ENCODE results near the gene GTF2IRD1. TPM values are rescaled to one million over a fixed set of nuclear protein-coding genes. Genes with fewer than 3 reads are reported as not detected.

GTF2IRD1 gene
- total and polyA plus RNA-seq, 2 of the 4 experiments (the other 2 are of a cell fraction), result 4.1 to 21.9 TPM

- Histone ChIP-seq H3K18ac (ENCODE audit: low read depth, low read length) (no peak overlapping the region), H4K20me1 (ENCODE audit: insufficient read depth, low read length) (no peaks in the 10 kb centered on the region), H3K23ac (ENCODE audit: low read depth, low read length) (no peak overlapping the region), H2BK120ac (ENCODE audit: low read depth, low read length) (no peak overlapping the region), H3K36me3 (ENCODE audit: control insufficient read depth, insufficient read depth, low read length) (peaks cover 15% of the 10 kb centered on the region), H4K8ac (ENCODE audit: low read depth in 2 of 2, low read length in 2 of 2) (no peak overlapping the region), H2BK5ac (ENCODE audit: low read depth, low read length, poor library complexity, severe bottlenecking) (no peak overlapping the region), H3K27ac (ENCODE audit: insufficient read depth, low read length) (no peak overlapping the region), H2BK20ac (ENCODE audit: low read depth, low read length) (no peak overlapping the region), H3K4me2 (ENCODE audit: low read depth, low read length) (no peak overlapping the region), H3K4me1 (ENCODE audit: control insufficient read depth, insufficient read depth, low read length) (no peaks in the 10 kb centered on the region), H4K91ac (ENCODE audit: insufficient read depth, low read depth, low read length) (no peak overlapping the region), H3K4ac (ENCODE audit: low read depth, low read length) (no peak overlapping the region), H3K56ac (ENCODE audit: extremely low read depth, insufficient read depth, low read length) (no peak overlapping the region), H3K9ac (ENCODE audit: low read depth, low read length) (no peak overlapping the region), H2AK5ac (ENCODE audit: low read depth, low read length) (no peak overlapping the region), H3K79me1 (ENCODE audit: low read depth in 1 of 2, low read length in 2 of 2) (peaks cover 0 to 5% of the 10 kb centered on the region in 2 experiments; a peak in 1 of 4 replicates), H2AFZ (replicated peaks; ENCODE audit: low read length, poor library complexity) (no peak overlapping the region), H3K27me3 (ENCODE audit: control insufficient read depth, insufficient read depth, low read length) (no peaks in the 10 kb centered on the region), H3K14ac (replicated peaks; ENCODE audit: low read depth, low read length) (no peak overlapping the region), H2AK9ac (replicated peaks; ENCODE audit: low read depth, low read length, poor library complexity) (no peak overlapping the region), H4K5ac (ENCODE audit: low read depth, low read length) (no peak overlapping the region), H3K9me1 (ENCODE audit: insufficient read depth, low read length) (no peaks in the 10 kb centered on the region; the same call in 1 of the 2 replicates), H3K9me3 (ENCODE audit: control insufficient read depth, insufficient read depth, low read length) (no peaks in the 10 kb centered on the region), H2BK15ac (ENCODE audit: low read depth, low read length) (no peak overlapping the region), H3K4me3 (ENCODE audit: insufficient read depth, low read depth, low read length) (no peak overlapping the region)
- WGBS, 2 experiments (ENCODE audit: extremely low coverage in 2 of 2, insufficient read length in 1 of 2), result 95% methylated on average over 3 of the region's 8 CpGs; no CpG with 5 or more reads in 1 of the 2 experiments
- DNase-seq (no peak), ATAC-seq (ENCODE audit: low read depth) (no peak)
- POLR2A ChIA-PET (ENCODE audit: unreplicated experiment), result no interaction called here
- in situ Hi-C loops (cut with MboI; ENCODE audit: low sequenced_read_pairs) (loop anchor here (25.0 kb wide), 1 partner anchor 361 kb away; the partner anchor contains the start of gene LAT2), intact Hi-C loops (cut with micrococcal nuclease) (no loop called here), dilution Hi-C loops (cut with HindIII; ENCODE audit: low sequenced_read_pairs, unreplicated experiment) (no loop called here)
- BruUV-seq (replicated peaks), result no TSS peak
- TF ChIP-seq FOS (IDR thresholded peaks at IDR 0.05; ENCODE audit: low read depth, low read length), result no peak
- TF ChIP-seq RCOR1 (IDR thresholded peaks at IDR 0.05; ENCODE audit: insufficient replicate concordance, low read length), result no peak
- TF ChIP-seq USF2 (IDR thresholded peaks at IDR 0.05; ENCODE audit: low read depth, low read length), result no peak
- TF ChIP-seq RAD21 (IDR thresholded peaks at IDR 0.05; ENCODE audit: low read length), result no peak
- TF ChIP-seq ELK1 (IDR thresholded peaks at IDR 0.05; ENCODE audit: borderline replicate concordance, low read depth, low read length), result no peak
- no peak for TF ChIP-seq MAFK (IDR thresholded peaks at IDR 0.05; ENCODE audit: low read depth, low read length)
- no peak for TF ChIP-seq MAZ (IDR thresholded peaks at IDR 0.05; ENCODE audit: borderline replicate concordance, low read depth, low read length)
- no peak for TF ChIP-seq CHD1 (IDR thresholded peaks at IDR 0.05; ENCODE audit: low read depth, low read length)
- no peak for TF ChIP-seq NFE2L2 (IDR thresholded peaks at IDR 0.05; ENCODE audit: low read depth, low read length)
- no peak for TF ChIP-seq BHLHE40 (IDR thresholded peaks at IDR 0.05; ENCODE audit: low read depth, low read length)
- TF ChIP-seq POLR2A (IDR thresholded peaks at IDR 0.05; ENCODE audit: low read depth, low read length), result no peak
- no peak for TF ChIP-seq SMC3 (IDR thresholded peaks at IDR 0.05; ENCODE audit: low read depth, low read length)
- no peak for TF ChIP-seq MXI1 (IDR thresholded peaks at IDR 0.05; ENCODE audit: borderline replicate concordance, low read depth, low read length)
- no peak for TF ChIP-seq RFX5 (IDR thresholded peaks at IDR 0.05; ENCODE audit: low read depth, low read length)
- no peak for TF ChIP-seq CEBPB (IDR thresholded peaks at IDR 0.05; ENCODE audit: low read depth, low read length)
- no peak for TF ChIP-seq CTCF (conservative IDR thresholded peaks at IDR 0.05; ENCODE audit: low read depth, low read length)
- CTCF ChIA-PET, result no interaction called here
Measured at GRCh38 chr7:74573512-74573911, 119.8 kb downstream of the GTF2IRD1 start.

All from IMR-90 (cell line).